ENCODE measurements around the gene SCAMP4. TPM values are rescaled to one million over a fixed set of nuclear protein-coding genes. Genes with fewer than 3 reads are reported as not detected.

SCAMP4 gene
- total and polyA plus RNA-seq, 3 donors from 2014 or later: 50.1 to 108 (median 80.1) TPM

- TF ChIP-seq POLR2A (IDR thresholded peaks at IDR 0.05) (no peak), CTCF (IDR thresholded peaks at IDR 0.05) (no peak)
- Histone ChIP-seq H3K36me3 (ENCODE audit: low read depth, missing control alignments) (no peaks in the 10 kb centered on the region), H3K27ac (no peak overlapping the region), H3K27me3 (no peaks in the 10 kb centered on the region), H3K4me3 (no peak overlapping the region), H3K9me3 (no peaks in the 10 kb centered on the region), H3K4me1 (peaks cover 10% of the 10 kb centered on the region)
- intact Hi-C loops (cut with DNase I; ENCODE audit: low total_unique reads): no loop called here
- no peak for DNase-seq
- 72 to 82% methylated on average over 17 of the region's 17 CpGs for WGBS, 2 donors
Measured at GRCh38 chr19:1893791-1894190, 11.4 kb upstream of the SCAMP4 start.

GRCh38 chr19:1896508-1896907, 8.7 kb upstream of the SCAMP4 start:
- no peak for DNase-seq
- Histone ChIP-seq H3K4me3 (no peak overlapping the region), H3K36me3 (ENCODE audit: low read depth, missing control alignments) (no peaks in the 10 kb centered on the region), H3K4me1 (peaks cover 10% of the 10 kb centered on the region), H3K27me3 (no peaks in the 10 kb centered on the region), H3K9me3 (no peaks in the 10 kb centered on the region), H3K27ac (no peak overlapping the region)
- WGBS, 2 donors: 85 to 95% methylated on average over 13 of the region's 13 CpGs
- intact Hi-C loops (cut with DNase I; ENCODE audit: low total_unique reads): no loop called here
- no peak for TF ChIP-seq CTCF (IDR thresholded peaks at IDR 0.05)
- no peak for TF ChIP-seq POLR2A (IDR thresholded peaks at IDR 0.05)

GRCh38 chr19:1901940-1902404, 3.2 kb upstream of the SCAMP4 start:
- 85 to 90% methylated on average over 16 of the region's 16 CpGs for WGBS, 2 donors
- Histone ChIP-seq H3K4me1 (peaks cover 20% of the 10 kb centered on the region), H3K4me3 (no peak overlapping the region), H3K27ac (peak overlapping the region in 1 of 2 donors; percentile 92), H3K9me3 (no peaks in the 10 kb centered on the region), H3K36me3 (ENCODE audit: low read depth, missing control alignments) (no peaks in the 10 kb centered on the region), H3K27me3 (no peaks in the 10 kb centered on the region)
- no peak for DNase-seq
- intact Hi-C loops (cut with DNase I; ENCODE audit: low total_unique reads): no loop called here
- TF ChIP-seq CTCF (IDR thresholded peaks at IDR 0.05) (no peak), POLR2A (IDR thresholded peaks at IDR 0.05) (no peak)

GRCh38 chr19:1902923-1903322, 2.3 kb upstream of the SCAMP4 start:
- no peaks in the 10 kb centered on the region for H3K9me3 ChIP-seq
- H3K27me3 ChIP-seq: no peaks in the 10 kb centered on the region
- intact Hi-C loops (cut with DNase I; ENCODE audit: low total_unique reads): no loop called here
- no peaks in the 10 kb centered on the region for H3K36me3 ChIP-seq (ENCODE audit: low read depth, missing control alignments)
- DNase-seq: no peak
- WGBS, 2 donors: 40 to 56% methylated on average over 6 of the region's 6 CpGs
- TF ChIP-seq POLR2A (IDR thresholded peaks at IDR 0.05) (no peak), CTCF (IDR thresholded peaks at IDR 0.05) (no peak)
- peaks cover 19% of the 10 kb centered on the region for H3K4me1 ChIP-seq
- H3K4me3 ChIP-seq: no peak overlapping the region
- peak overlapping the region in 1 of 2 donors; percentile 92 for H3K27ac ChIP-seq

GRCh38 chr19:1904860-1905109, 414 bp upstream of the SCAMP4 start:
- Histone ChIP-seq H3K4me1 (peaks cover 20% of the 10 kb centered on the region), H3K27ac (peak overlapping the region; percentile 69 to 92), H3K4me3 (peak overlapping the region; percentile 64 to 79), H3K27me3 (no peaks in the 10 kb centered on the region), H3K36me3 (ENCODE audit: low read depth, missing control alignments) (no peaks in the 10 kb centered on the region), H3K9me3 (no peaks in the 10 kb centered on the region)
- 30 to 44% methylated on average over 8 of the region's 8 CpGs for WGBS, 2 donors
- TF ChIP-seq POLR2A (IDR thresholded peaks at IDR 0.05) (no peak), CTCF (IDR thresholded peaks at IDR 0.05) (no peak)
- no peak for DNase-seq
- intact Hi-C loops (cut with DNase I; ENCODE audit: low total_unique reads): no loop called here
